RWPE1 (cell line): ENCODE data around the gene SKI.

Source experiments
- CTCF ChIA-PET: fragments of 350-600 bp; sonication (Branson Sonifier 250); formaldehyde crosslinking; extraction: SDS; loops from one replicate; lab custom pipeline; 2021; lab: Yijun Ruan, JAX
- POLR2A ChIA-PET: fragments of 400-600 bp; formaldehyde crosslinking; extraction: SDS; loops from one replicate; lab custom pipeline; 2020; ENCODE audit warnings: antibody characterized with exemption; ENCODE audit not compliant: low non-redundant PET; lab: Yijun Ruan, JAX
- DNase-seq: peaks from one replicate; pipeline ENCODE4 v3.0.0; 2012; ENCODE audit warnings: low spot score
- H3K27ac ChIP-seq: fragments of 450-650 bp; 2 replicates; pipeline ENCODE4 v1.5.1; 2017
- TF ChIP-seq, protein P1 (sequence below): fragments of 450-650 bp; conservative IDR thresholded peaks from 2 replicates; pipeline ENCODE4 v1.5.1; 2017; ENCODE audit warnings: low read depth, mild to moderate bottlenecking

The SKI gene

GRCh38 chr1:2212274-2212531 is 15.9 kb upstream of the SKI start:
- TF ChIP-seq, protein P1, sequence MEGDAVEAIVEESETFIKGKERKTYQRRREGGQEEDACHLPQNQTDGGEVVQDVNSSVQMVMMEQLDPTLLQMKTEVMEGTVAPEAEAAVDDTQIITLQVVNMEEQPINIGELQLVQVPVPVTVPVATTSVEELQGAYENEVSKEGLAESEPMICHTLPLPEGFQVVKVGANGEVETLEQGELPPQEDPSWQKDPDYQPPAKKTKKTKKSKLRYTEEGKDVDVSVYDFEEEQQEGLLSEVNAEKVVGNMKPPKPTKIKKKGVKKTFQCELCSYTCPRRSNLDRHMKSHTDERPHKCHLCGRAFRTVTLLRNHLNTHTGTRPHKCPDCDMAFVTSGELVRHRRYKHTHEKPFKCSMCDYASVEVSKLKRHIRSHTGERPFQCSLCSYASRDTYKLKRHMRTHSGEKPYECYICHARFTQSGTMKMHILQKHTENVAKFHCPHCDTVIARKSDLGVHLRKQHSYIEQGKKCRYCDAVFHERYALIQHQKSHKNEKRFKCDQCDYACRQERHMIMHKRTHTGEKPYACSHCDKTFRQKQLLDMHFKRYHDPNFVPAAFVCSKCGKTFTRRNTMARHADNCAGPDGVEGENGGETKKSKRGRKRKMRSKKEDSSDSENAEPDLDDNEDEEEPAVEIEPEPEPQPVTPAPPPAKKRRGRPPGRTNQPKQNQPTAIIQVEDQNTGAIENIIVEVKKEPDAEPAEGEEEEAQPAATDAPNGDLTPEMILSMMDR = no peak
- H3K27ac ChIP-seq = peak overlapping the region; percentile 99
- CTCF ChIA-PET = interaction anchor here (0.7 to 1.6 kb wide), 5 partner anchors 12 to 104 kb away, joined by 3 to 6 read pairs (median 3); no protein-coding TSS in a partner anchor
- DNase-seq = no peak
- POLR2A ChIA-PET = no interaction called here

DNA sequence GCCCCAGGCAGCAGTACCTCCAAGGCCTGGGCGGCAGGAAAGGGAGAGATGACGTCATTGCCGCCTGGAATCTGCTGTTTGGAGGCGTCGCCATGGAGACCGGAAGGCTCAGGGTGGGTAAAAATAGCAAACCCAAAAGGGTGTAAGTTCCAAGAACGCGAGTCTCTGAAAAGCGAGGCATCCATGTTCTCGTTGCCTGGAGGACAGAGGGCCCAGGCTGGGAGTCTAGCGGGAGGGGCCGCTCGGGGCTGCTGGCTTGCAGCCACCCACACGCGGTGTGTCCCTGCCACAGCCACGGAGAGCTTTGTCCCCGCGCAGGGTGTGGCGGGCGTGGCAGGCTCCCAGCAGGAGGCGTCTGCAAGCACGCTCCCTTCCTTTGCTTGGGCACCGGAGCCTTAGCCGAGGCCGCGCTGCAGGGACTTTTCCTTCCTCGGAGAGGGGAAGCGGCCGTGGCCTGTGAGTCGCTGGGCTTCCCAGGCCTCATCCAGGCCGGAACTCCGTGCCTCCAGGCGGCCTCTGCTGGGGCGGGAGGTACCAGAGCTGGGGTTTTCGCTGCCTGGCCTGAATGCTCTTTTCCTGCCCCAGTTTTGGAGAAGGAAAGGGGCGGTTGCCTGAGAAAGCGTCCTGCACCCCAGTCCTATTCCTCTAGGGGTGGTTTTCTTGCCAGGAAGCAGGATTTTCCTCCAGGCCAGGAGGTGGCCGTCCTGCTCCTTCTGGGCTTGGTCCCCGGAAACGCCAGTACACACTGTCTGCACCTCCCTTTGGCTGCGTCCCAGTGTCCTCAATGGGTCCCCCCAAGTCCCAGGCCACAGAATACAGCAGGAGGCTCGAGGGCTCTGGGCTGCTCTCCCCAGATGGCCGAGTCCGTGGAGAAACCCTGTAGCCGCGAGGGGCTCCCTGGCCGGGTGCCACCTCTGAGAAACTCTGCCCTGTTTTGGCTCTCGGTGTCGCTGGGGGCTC is 15.3 kb upstream of the SKI start:
- peak overlapping the region; percentile 99 for H3K27ac ChIP-seq
- POLR2A ChIA-PET = interaction anchor here (0.6 kb wide), 1 partner anchor 13 kb away, joined by 3 read pairs; no protein-coding TSS in a partner anchor
- TF ChIP-seq, protein P1 = peak; percentile 52
- CTCF ChIA-PET = interaction anchor here (0.5 to 1.6 kb wide), 8 partner anchors 10 to 1514 kb away, joined by 3 to 6 read pairs (median 3); no protein-coding TSS in a partner anchor
- DNase-seq = peak; percentile 86

DNA sequence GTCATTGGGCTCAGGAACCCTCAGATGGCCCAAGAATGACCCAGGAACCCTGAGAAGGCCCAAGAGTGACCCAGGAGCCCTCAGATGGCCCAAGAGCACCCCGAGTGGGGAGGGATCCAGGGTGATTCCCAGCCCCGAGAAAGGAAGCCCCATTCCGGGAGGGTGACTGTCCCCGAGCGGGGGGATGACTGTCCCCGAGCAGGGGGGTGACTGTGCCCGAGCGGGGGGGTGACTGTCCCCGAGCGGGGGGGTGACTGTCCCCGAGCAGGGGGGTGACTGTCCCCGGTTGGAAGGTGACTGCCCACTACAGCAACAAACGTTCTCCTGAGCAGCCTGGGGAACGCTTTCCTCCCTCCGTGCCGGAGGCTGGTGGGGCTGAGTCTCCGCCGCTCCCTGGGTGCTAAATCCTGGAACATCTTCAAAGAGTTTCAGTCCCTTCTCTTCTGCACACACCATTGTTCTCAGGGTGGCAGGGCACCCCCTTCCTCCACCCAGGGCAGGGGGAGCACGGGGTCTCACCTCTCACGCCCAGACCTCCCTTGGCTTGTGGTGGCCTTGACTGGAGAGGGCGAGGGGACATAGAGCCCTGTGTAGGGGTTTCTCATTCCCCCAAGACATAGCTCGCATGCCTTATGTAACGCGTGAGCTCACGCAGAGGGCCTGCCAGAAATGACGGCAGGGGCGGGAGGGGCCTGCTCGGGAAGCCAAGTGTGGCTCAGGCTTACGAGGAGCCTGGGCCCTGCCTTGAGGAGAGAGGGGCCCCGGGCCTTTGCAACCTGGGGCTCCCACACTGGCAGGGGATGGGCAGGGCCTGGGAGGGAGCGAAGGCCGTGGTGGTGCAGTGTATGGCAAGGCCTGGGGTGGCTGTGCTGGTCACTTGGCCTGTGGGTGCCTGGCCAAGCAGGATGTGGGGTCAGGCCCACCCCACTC is 14.3 kb upstream of the SKI start:
- CTCF ChIA-PET = no interaction called here
- peak overlapping the region; percentile 99 for H3K27ac ChIP-seq
- POLR2A ChIA-PET = no interaction called here

DNA sequence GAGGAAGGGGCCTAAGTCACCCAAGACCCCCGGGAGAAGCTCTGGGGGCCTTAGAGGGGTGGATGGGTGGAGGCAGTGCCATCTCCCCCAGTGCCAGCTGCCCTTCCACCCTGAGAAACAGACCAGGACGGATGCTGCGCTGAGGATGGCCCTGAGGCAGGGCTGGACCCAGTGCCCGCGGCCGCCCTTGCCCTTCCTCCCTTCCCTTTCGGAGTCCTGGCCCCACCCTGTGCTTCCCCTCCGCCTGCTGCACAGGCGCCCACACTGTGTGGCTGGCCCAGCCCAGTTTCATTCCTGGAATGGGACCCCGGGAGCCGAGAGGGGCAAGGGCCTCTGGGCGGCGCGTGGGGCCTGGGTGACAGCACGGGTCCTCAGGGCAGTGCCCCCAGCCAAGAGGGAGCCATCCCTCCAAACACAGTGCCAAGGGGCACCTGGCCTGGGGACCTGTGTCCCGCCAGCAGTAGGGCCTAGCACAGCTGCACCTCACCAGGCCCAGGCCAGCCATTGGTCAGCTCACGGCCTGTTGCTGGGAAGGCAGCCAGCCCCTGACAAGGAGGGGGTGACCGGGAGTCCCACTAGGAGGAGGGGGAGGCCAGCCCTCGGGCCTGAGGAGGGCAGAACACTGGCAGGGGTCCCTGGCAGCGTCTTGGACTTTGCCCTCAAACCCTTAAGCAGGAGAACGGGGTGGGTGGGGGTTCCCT is 13.4 kb upstream of the SKI start:
- ChIA-PET CTCF (no interaction called here), POLR2A (no interaction called here)
- peak overlapping the region; percentile 99 for H3K27ac ChIP-seq
- no peak for DNase-seq
- TF ChIP-seq, protein P1 = no peak

More for the DNA sequence above, 14.3 kb upstream of the SKI start:
- TF ChIP-seq, protein P1 = no peak
- no peak for DNase-seq

GRCh38 chr1:2215329-2215728 is 12.8 kb upstream of the SKI start:
- ChIA-PET POLR2A (no interaction called here), CTCF (no interaction called here)
- H3K27ac ChIP-seq = no peak overlapping the region
- TF ChIP-seq, protein P1 = no peak
- no peak for DNase-seq
